PC-3 (cell line): ENCODE measurements around the gene ENTPD2. TPM values are rescaled to one million over a fixed set of nuclear protein-coding genes. Genes with fewer than 3 reads are reported as not detected.
"Not testable (repeated sequence)": the region's sequence is repeated elsewhere in the genome, so short reads cannot be mapped to it uniquely, and the experiment has no call there.

Experiments used
- ATAC-seq: fragments of 200-7000 bp; cut with Tn5 transposase; 2 replicates; pipeline ENCODE4 v1.9.1; 2020; ENCODE audit warnings: mild to moderate bottlenecking, moderate library complexity
- BruUV-seq: library from RNA; stranded (reverse); fragments of 400-500 nt; replicated peaks from 2 replicates; lab custom pipeline; 2021; lab: Mats Ljungman, UMichigan
- CTCF ChIA-PET: fragments of 300-600 bp; sonication (Branson Sonifier 250); formaldehyde crosslinking; loops from one replicate; lab custom pipeline; 2022; ENCODE audit warnings: antibody characterized with exemption; lab: Charles Lee
- POLR2A ChIA-PET: fragments of 300-600 bp; sonication (Branson Sonifier 250); formaldehyde crosslinking; loops from one replicate; lab custom pipeline; 2022; ENCODE audit warnings: antibody characterized with exemption; ENCODE audit not compliant: unreplicated experiment; lab: Charles Lee
- DNase-seq: peaks from one replicate; pipeline ENCODE4 v3.0.0-alpha.2; 2015
- H2AFZ ChIP-seq: fragments of 300-600 bp; sonication (generic); 2 replicates; pipeline ENCODE4 v1.6.0; 2016; ENCODE audit warnings: antibody characterized with exemption, low read length
- H3F3A ChIP-seq: fragments of 300-600 bp; sonication (generic); one replicate; pipeline ENCODE4 v1.6.0; 2017; ENCODE audit warnings: antibody characterized with exemption, low read length, control low read depth, mild to moderate bottlenecking; ENCODE audit not compliant: unreplicated experiment
- H3K27ac ChIP-seq: fragments of 300-600 bp; sonication (generic); 2 replicates; pipeline ENCODE4 v1.5.1; 2016; ENCODE audit warnings: mild to moderate bottlenecking, low read length
- H3K27me3 ChIP-seq: fragments of 300-600 bp; sonication (generic); 2 replicates; pipeline ENCODE4 v1.6.1; 2016; ENCODE audit warnings: low read length, mixed read lengths
- H3K36me3 ChIP-seq: fragments of 300-600 bp; sonication (generic); 2 replicates; pipeline ENCODE4 v1.6.1; 2016; ENCODE audit warnings: low read depth, mixed run types, low read length, mixed read lengths
- H3K4me1 ChIP-seq: fragments of 300-600 bp; sonication (generic); 2 replicates; pipeline ENCODE4 v1.5.1; 2016; ENCODE audit warnings: low read length; ENCODE audit not compliant: insufficient read depth
- H3K4me2 ChIP-seq: fragments of 300-600 bp; sonication (generic); 2 replicates; pipeline ENCODE4 v1.6.0; 2016; ENCODE audit warnings: low read length
- H3K4me3 ChIP-seq: fragments of 300-600 bp; sonication (generic); 2 replicates; pipeline ENCODE4 v1.5.1; 2016; ENCODE audit warnings: mild to moderate bottlenecking, low read length, mixed read lengths
- H3K79me2 ChIP-seq: fragments of 300-600 bp; sonication (generic); 2 replicates; pipeline ENCODE4 v1.6.1; 2017; ENCODE audit warnings: low read length, mixed read lengths
- H3K9ac ChIP-seq: fragments of 300-600 bp; sonication (generic); 2 replicates; pipeline ENCODE4 v1.6.0; 2016; ENCODE audit warnings: mild to moderate bottlenecking, low read length
- H3K9me2 ChIP-seq: fragments of 300-600 bp; sonication (generic); replicated peaks from 2 replicates; pipeline ENCODE4 v1.6.1; 2016; ENCODE audit warnings: mixed run types, low read length, mixed read lengths
- H3K9me3 ChIP-seq: fragments of 300-600 bp; sonication (generic); 2 replicates; pipeline ENCODE4 v1.6.1; 2016; ENCODE audit warnings: low read length, mixed read lengths
- H4K20me1 ChIP-seq: fragments of 300-600 bp; sonication (generic); 2 replicates; pipeline ENCODE4 v1.6.1; 2016; ENCODE audit warnings: low read length, mixed read lengths
- EZH2 ChIP-seq: fragments of 300-600 bp; sonication (generic); IDR thresholded peaks from one replicate; pipeline ENCODE4 v1.6.1; 2017; ENCODE audit warnings: antibody characterized with exemption, mild to moderate bottlenecking, low read length; ENCODE audit not compliant: unreplicated experiment
- EZH2phosphoT487 ChIP-seq: fragments of 300-600 bp; sonication (generic); IDR thresholded peaks from 2 replicates; pipeline ENCODE4 v1.6.1; 2018; ENCODE audit warnings: mild to moderate bottlenecking, antibody characterized with exemption, low read length, borderline replicate concordance
- intact Hi-C: fragments of 100-400 bp; cut with micrococcal nuclease; formaldehyde crosslinking; loops from 2 replicates; pipeline ENCODE4 v1.9.0; 2023
- total RNA-seq: library from RNA; depleted of rRNA; stranded (reverse); fragments of >200 nt; gene quantifications from 2 replicates; pipeline ENCODE4 v1.2.3, GENCODE V29; 2014
- TF ChIP-seq, protein P1 (sequence below): fragments of 300-600 bp; sonication (generic); conservative IDR thresholded peaks from 2 replicates; pipeline ENCODE4 v1.5.1; 2017; ENCODE audit warnings: antibody characterized with exemption, low read depth, mild to moderate bottlenecking, low read length

ENTPD2 gene
- total RNA-seq, 1 experiment from 2014 or later: 1.3 TPM

- H3K9me2 ChIP-seq: no peaks in the 10 kb centered on the region
- no peak overlapping the region for H2AFZ ChIP-seq
- H3K79me2 ChIP-seq: no peaks in the 10 kb centered on the region
- no peak overlapping the region for H3K27ac ChIP-seq
- H3K4me1 ChIP-seq: no peaks in the 10 kb centered on the region
- H3K9me3 ChIP-seq: no peaks in the 10 kb centered on the region
- ChIA-PET CTCF (no interaction called here), POLR2A (no interaction called here)
- ATAC-seq (no peak), DNase-seq (no peak)
- H3K4me2 ChIP-seq: no peak overlapping the region
- H4K20me1 ChIP-seq: no peaks in the 10 kb centered on the region
- H3F3A ChIP-seq: no peaks in the 10 kb centered on the region
- TF ChIP-seq EZH2phosphoT487: no peak
- TF ChIP-seq EZH2: no peak
- TF ChIP-seq, protein P1, sequence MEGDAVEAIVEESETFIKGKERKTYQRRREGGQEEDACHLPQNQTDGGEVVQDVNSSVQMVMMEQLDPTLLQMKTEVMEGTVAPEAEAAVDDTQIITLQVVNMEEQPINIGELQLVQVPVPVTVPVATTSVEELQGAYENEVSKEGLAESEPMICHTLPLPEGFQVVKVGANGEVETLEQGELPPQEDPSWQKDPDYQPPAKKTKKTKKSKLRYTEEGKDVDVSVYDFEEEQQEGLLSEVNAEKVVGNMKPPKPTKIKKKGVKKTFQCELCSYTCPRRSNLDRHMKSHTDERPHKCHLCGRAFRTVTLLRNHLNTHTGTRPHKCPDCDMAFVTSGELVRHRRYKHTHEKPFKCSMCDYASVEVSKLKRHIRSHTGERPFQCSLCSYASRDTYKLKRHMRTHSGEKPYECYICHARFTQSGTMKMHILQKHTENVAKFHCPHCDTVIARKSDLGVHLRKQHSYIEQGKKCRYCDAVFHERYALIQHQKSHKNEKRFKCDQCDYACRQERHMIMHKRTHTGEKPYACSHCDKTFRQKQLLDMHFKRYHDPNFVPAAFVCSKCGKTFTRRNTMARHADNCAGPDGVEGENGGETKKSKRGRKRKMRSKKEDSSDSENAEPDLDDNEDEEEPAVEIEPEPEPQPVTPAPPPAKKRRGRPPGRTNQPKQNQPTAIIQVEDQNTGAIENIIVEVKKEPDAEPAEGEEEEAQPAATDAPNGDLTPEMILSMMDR: no peak
- intact Hi-C loops: no loop called here
- H3K4me3 ChIP-seq: no peak overlapping the region
- H3K36me3 ChIP-seq: no peaks in the 10 kb centered on the region
- no peak overlapping the region for H3K9ac ChIP-seq
- BruUV-seq: no TSS peak
- H3K27me3 ChIP-seq: no peaks in the 10 kb centered on the region
These were observed 46.6 kb downstream of the ENTPD2 start for GRCh38 chr9:137007108-137007815.

- TF ChIP-seq EZH2 (no peak), EZH2phosphoT487 (no peak)
- TF ChIP-seq, protein P1: no peak
- ChIA-PET POLR2A (no interaction called here), CTCF (no interaction called here)
- no peaks in the 10 kb centered on the region for H3F3A ChIP-seq
- no peak overlapping the region for H3K9ac ChIP-seq
- H4K20me1 ChIP-seq: no peaks in the 10 kb centered on the region
- no peaks in the 10 kb centered on the region for H3K4me1 ChIP-seq
- intact Hi-C loops: no loop called here
- no peaks in the 10 kb centered on the region for H3K79me2 ChIP-seq
- H3K9me2 ChIP-seq: no peaks in the 10 kb centered on the region
- ATAC-seq: no peak
- no peak overlapping the region for H3K4me3 ChIP-seq
- H3K27ac ChIP-seq: no peak overlapping the region
- no peaks in the 10 kb centered on the region for H3K9me3 ChIP-seq
- BruUV-seq: no TSS peak
- H3K4me2 ChIP-seq: no peak overlapping the region
- no peak for DNase-seq
- no peaks in the 10 kb centered on the region for H3K36me3 ChIP-seq
- H3K27me3 ChIP-seq: no peaks in the 10 kb centered on the region
- H2AFZ ChIP-seq: no peak overlapping the region
These were observed 47.5 kb downstream of the ENTPD2 start for GRCh38 chr9:137006116-137007003.

DNA sequence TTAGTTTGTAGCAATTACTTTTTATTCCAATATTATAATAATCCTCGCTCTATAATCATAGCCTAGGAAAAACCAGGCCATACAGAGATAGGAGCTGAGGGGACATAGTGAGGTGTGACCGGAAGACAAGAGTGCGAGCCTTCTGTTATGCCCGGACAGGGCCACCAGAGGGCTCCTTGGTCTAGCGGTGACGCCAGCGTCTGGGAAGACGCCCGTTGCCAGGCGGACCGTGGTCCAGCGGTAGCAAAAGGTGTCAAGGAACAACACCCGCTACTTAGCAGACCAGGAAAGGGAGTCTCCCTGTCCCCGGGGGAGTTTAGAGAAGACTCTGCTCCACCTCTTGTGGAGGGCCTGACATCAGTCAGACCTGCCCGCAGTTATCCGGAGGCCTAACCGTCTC lies 49.6 kb downstream of the ENTPD2 start:
- CTCF ChIA-PET, DNase-seq: not testable (repeated sequence)

More for the DNA sequence above, 49.6 kb downstream of the ENTPD2 start:
- BruUV-seq, H3K36me3 ChIP-seq, ATAC-seq, H3K4me1 ChIP-seq, H3K4me3 ChIP-seq, H3K27me3 ChIP-seq, H2AFZ ChIP-seq, H3K9ac ChIP-seq, H3K79me2 ChIP-seq, intact Hi-C loops, H3K27ac ChIP-seq, POLR2A ChIA-PET, H3K9me2 ChIP-seq, H3K9me3 ChIP-seq, H3K4me2 ChIP-seq, H3F3A ChIP-seq, H4K20me1 ChIP-seq: not testable (repeated sequence)
